MCF 10A (cell line): ENCODE measurements around the gene DPM3. TPM values are rescaled to one million over a fixed set of nuclear protein-coding genes. Genes with fewer than 3 reads are reported as not detected.
A peak's percentile ranks its signal among the peaks of the same experiment; 100 is the strongest.

Source experiments
- BruUV-seq: library from RNA; stranded (reverse); fragments of 400-500 nt; replicated peaks from 2 replicates; lab custom pipeline; 2021; lab: Mats Ljungman, UMichigan
- CTCF ChIA-PET: fragments of 300-600 bp; sonication (Branson Sonifier 250); formaldehyde crosslinking; extraction: SDS; loops from one replicate; lab custom pipeline; 2021; ENCODE audit warnings: antibody characterized with exemption, inconsistent platforms; lab: Yijun Ruan, JAX
- POLR2A ChIA-PET: fragments of 300-600, 350-650 bp; sonication (Branson Sonifier 250); formaldehyde crosslinking; extraction: SDS; loops from one replicate; lab custom pipeline; 2020; ENCODE audit warnings: antibody characterized with exemption, inconsistent platforms; lab: Yijun Ruan, JAX
- DNase-seq: peaks from one replicate; pipeline ENCODE4 v3.0.0-alpha.2; 2018; ENCODE audit not compliant: unreplicated experiment
- H3K27ac Mint-ChIP-seq: one replicate; pipeline ENCODE4 v1.8.0; 2022; ENCODE audit warnings: mild to moderate bottlenecking, low read depth, mixed read lengths; ENCODE audit not compliant: unreplicated experiment
- H3K27me3 Mint-ChIP-seq: one replicate; pipeline ENCODE4 v1.8.0; 2022; ENCODE audit warnings: mixed read lengths; ENCODE audit not compliant: insufficient read depth, unreplicated experiment
- H3K36me3 Mint-ChIP-seq: one replicate; pipeline ENCODE4 v1.8.0; 2022; ENCODE audit warnings: mild to moderate bottlenecking, moderate library complexity, mixed read lengths; ENCODE audit not compliant: insufficient read depth, unreplicated experiment
- H3K4me1 Mint-ChIP-seq: one replicate; pipeline ENCODE4 v1.8.0; 2022; ENCODE audit warnings: mixed read lengths; ENCODE audit not compliant: insufficient read depth, unreplicated experiment
- H3K4me3 Mint-ChIP-seq: one replicate; pipeline ENCODE4 v1.8.0; 2022; ENCODE audit warnings: mild to moderate bottlenecking, moderate library complexity, mixed read lengths; ENCODE audit not compliant: unreplicated experiment
- H3K9me3 Mint-ChIP-seq: one replicate; pipeline ENCODE4 v1.8.0; 2022; ENCODE audit warnings: mixed read lengths; ENCODE audit not compliant: unreplicated experiment
- CTCF ChIP-seq: fragments of 200-600 bp; IDR thresholded peaks from one replicate; pipeline ENCODE4 v1.8.0; 2022; ENCODE audit warnings: antibody characterized with exemption, mild to moderate bottlenecking; ENCODE audit not compliant: unreplicated experiment
- intact Hi-C: fragments of 100-400 bp; cut with micrococcal nuclease; formaldehyde crosslinking; loops from 2 replicates; pipeline ENCODE4 v1.14.1; 2022
- total RNA-seq: library from RNA; stranded (reverse); gene quantifications from 2 replicates; pipeline ENCODE4 v1.2.3, GENCODE V29; 2022

DPM3 gene
- total RNA-seq, 1 experiment from 2014 or later = 86.4 TPM

GRCh38 chr1:155107309-155108264 lies 32.7 kb downstream of the DPM3 start:
- Mint-ChIP-seq H3K9me3 (no peaks in the 10 kb centered on the region), H3K4me3 (no peak overlapping the region), H3K27me3 (no peaks in the 10 kb centered on the region), H3K36me3 (no peaks in the 10 kb centered on the region), H3K4me1 (peaks cover 18% of the 10 kb centered on the region), H3K27ac (no peak overlapping the region)
- no peak for DNase-seq
- CTCF ChIA-PET = interaction anchor here (0.5 to 5.6 kb wide), 16 partner anchors 8 to 1094 kb away, joined by 3 to 51 read pairs (median 4); partner anchors contain the start of gene KRTCAP2
- POLR2A ChIA-PET = interaction anchor here (0.5 to 1.6 kb wide), 9 partner anchors 16 to 489 kb away, joined by 3 to 5 read pairs (median 4); partner anchors contain the start of gene SLC50A1
- intact Hi-C loops = no loop called here
- BruUV-seq = no TSS peak
- no peak for TF ChIP-seq CTCF

- no TSS peak for BruUV-seq
- DNase-seq = no peak
- no peaks in the 10 kb centered on the region for H3K27me3 Mint-ChIP-seq
- POLR2A ChIA-PET = interaction anchor here (0.6 to 1.6 kb wide), 10 partner anchors 12 to 500 kb away, joined by 3 to 5 read pairs (median 4); no protein-coding TSS in a partner anchor
- peaks cover 18% of the 10 kb centered on the region for H3K4me1 Mint-ChIP-seq
- no peak overlapping the region for H3K27ac Mint-ChIP-seq
- intact Hi-C loops = no loop called here
- TF ChIP-seq CTCF = no peak
- H3K4me3 Mint-ChIP-seq = no peak overlapping the region
- CTCF ChIA-PET = interaction anchor here (0.5 to 5.6 kb wide), 10 partner anchors 9 to 601 kb away, joined by 3 to 51 read pairs (median 6); partner anchors contain the start of gene KRTCAP2
- no peaks in the 10 kb centered on the region for H3K9me3 Mint-ChIP-seq
- H3K36me3 Mint-ChIP-seq = peaks cover under 1% of the 10 kb centered on the region
These were observed 33.5 kb downstream of the DPM3 start for GRCh38 chr1:155106862-155107261.

GRCh38 chr1:155105604-155106011 lies 34.7 kb downstream of the DPM3 start:
- Mint-ChIP-seq H3K4me1 (peaks cover 18% of the 10 kb centered on the region), H3K36me3 (peaks cover 7% of the 10 kb centered on the region), H3K4me3 (no peak overlapping the region), H3K27me3 (no peaks in the 10 kb centered on the region), H3K9me3 (no peaks in the 10 kb centered on the region), H3K27ac (peak overlapping the region; percentile 4)
- intact Hi-C loops = no loop called here
- no peak for TF ChIP-seq CTCF
- ChIA-PET CTCF (interaction anchor here (0.6 to 5.6 kb wide), 6 partner anchors 10 to 426 kb away, joined by 4 to 51 read pairs (median 6); partner anchors contain the start of gene KRTCAP2), POLR2A (interaction anchor here (1.5 to 4.2 kb wide), 2 partner anchors 19 to 29 kb away, joined by 5 to 29 read pairs; no protein-coding TSS in a partner anchor)
- DNase-seq = peak; percentile 26
- no TSS peak for BruUV-seq
